Naive B cell (primary cell): ENCODE measurements around the gene LTBP1. TPM values are rescaled to one million over a fixed set of nuclear protein-coding genes. Genes with fewer than 3 reads are reported as not detected.
"Not testable (repeated sequence)": the region's sequence is repeated elsewhere in the genome, so short reads cannot be mapped to it uniquely, and the experiment has no call there.

ENCODE experiments used
- ATAC-seq, 2 donors: fragments of 150-1000 bp; cut with Tn5 transposase; 2 replicates each; pipeline ENCODE4 v1.10.0; 2021; ENCODE audit warnings: low read depth in 2 of 2, mild to moderate bottlenecking in 2 of 2, moderate library complexity in 2 of 2
- DNase-seq: peaks from one replicate; pipeline ENCODE4 v3.0.0; 2022
- H3K27ac Mint-ChIP-seq, 6 donors: one replicate each; pipeline ENCODE4 v1.8.0; 2020 to 2022; ENCODE audit warnings: mild to moderate bottlenecking in 6 of 6, mixed read lengths in 6 of 6, moderate library complexity in 5 of 6, inconsistent platforms in 2 of 6
- H3K27me3 Mint-ChIP-seq, 3 donors: one replicate each; pipeline ENCODE4 v1.8.0; 2021 to 2022; ENCODE audit warnings: mixed read lengths in 3 of 3, mild to moderate bottlenecking in 1 of 3
- H3K36me3 Mint-ChIP-seq, 2 donors: one replicate each; pipeline ENCODE4 v1.8.0; 2020 to 2022; ENCODE audit warnings: mixed read lengths in 2 of 2, inconsistent platforms in 1 of 2, mild to moderate bottlenecking in 1 of 2
- H3K4me1 Mint-ChIP-seq, 3 donors: one replicate each; pipeline ENCODE4 v1.8.0; 2020 to 2022; ENCODE audit warnings: mixed read lengths in 3 of 3, inconsistent platforms in 1 of 3, mild to moderate bottlenecking in 1 of 3, moderate library complexity in 1 of 3
- H3K4me3 Mint-ChIP-seq, 8 donors: one replicate each; pipeline ENCODE4 v1.8.0; 2020 to 2022; ENCODE audit warnings: mild to moderate bottlenecking in 8 of 8, mixed read lengths in 8 of 8, moderate library complexity in 8 of 8, inconsistent platforms in 2 of 8
- H3K9me3 Mint-ChIP-seq, 7 donors: one replicate each; pipeline ENCODE4 v1.8.0; 2020 to 2022; ENCODE audit warnings: mixed read lengths in 7 of 7, mild to moderate bottlenecking in 5 of 7, inconsistent platforms in 2 of 7, moderate library complexity in 1 of 7
- polyA plus RNA-seq, 6 donors: library from polyadenylated mRNA; unstranded; fragments of 300-500 nt; fragmentation: Illumina TruSeq; gene quantifications; one replicate each; pipeline ENCODE4 v1.2.3, GENCODE V29; 2021; ENCODE audit warnings: low read depth in 6 of 6

Gene LTBP1
- polyA plus RNA-seq, 6 donors from 2014 or later, result 0.43 to 2.0 (median 0.92) TPM; not detected in 1

DNA sequence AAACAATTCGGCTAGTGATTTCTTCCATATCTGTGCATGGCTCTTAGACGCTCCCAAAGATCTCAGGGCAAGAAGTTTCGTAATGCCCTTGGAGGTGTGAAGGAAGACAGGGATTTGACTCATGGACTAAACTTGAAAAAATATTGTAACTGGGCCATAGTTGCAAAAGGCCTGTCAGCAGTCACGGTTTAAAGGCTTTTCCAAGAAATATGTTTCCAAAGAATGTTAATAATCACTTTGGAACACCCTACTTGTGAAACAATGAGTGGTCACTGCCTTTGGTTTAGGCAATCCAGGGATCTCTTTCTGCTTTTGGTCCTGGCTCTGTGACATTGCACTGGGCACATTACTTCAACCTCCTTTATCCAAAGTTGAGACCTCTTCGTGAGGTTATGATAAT is 427.2 kb downstream of the LTBP1 start:
- ATAC-seq, result no peak
- H3K27me3 Mint-ChIP-seq, result no peaks in the 10 kb centered on the region
- H3K4me3 Mint-ChIP-seq, result no peak overlapping the region
- H3K36me3 Mint-ChIP-seq, result no peaks in the 10 kb centered on the region
- no peak overlapping the region for H3K27ac Mint-ChIP-seq
- no peak for DNase-seq
- H3K4me1 Mint-ChIP-seq, result peaks cover 0 to 4% (median 0%) of the 10 kb centered on the region in 3 donors
- H3K9me3 Mint-ChIP-seq, result no peaks in the 10 kb centered on the region

- Mint-ChIP-seq H3K9me3 (no peaks in the 10 kb centered on the region), H3K36me3 (no peaks in the 10 kb centered on the region), H3K27me3 (no peaks in the 10 kb centered on the region), H3K4me3 (no peak overlapping the region), H3K4me1 (peaks cover 0 to 13% (median 5%) of the 10 kb centered on the region in 3 donors), H3K27ac (no peak overlapping the region)
- DNase-seq (no peak), ATAC-seq (no peak)
These were observed 428.3 kb downstream of the LTBP1 start for GRCh38 chr2:33375054-33375453.

DNA sequence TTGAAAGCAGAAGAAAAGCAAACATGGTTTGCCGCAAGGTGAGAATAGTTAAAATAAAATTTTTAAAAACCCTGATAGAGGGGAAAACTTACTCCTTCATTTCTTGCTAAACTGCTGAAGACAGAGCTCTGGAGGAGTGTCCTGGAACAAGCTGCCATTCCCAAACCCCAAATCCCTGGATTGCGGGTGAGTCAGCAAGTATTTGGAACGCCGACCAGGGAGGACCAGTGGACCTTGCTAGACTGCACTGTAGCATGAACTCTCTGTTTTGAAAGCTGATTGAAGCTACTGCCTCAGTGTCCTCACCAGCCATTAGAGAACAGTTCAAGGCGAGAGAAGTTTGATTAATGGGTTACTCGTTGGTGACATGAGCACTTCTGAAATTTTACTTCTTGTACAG is 430.3 kb downstream of the LTBP1 start:
- no peak for ATAC-seq

DNA sequence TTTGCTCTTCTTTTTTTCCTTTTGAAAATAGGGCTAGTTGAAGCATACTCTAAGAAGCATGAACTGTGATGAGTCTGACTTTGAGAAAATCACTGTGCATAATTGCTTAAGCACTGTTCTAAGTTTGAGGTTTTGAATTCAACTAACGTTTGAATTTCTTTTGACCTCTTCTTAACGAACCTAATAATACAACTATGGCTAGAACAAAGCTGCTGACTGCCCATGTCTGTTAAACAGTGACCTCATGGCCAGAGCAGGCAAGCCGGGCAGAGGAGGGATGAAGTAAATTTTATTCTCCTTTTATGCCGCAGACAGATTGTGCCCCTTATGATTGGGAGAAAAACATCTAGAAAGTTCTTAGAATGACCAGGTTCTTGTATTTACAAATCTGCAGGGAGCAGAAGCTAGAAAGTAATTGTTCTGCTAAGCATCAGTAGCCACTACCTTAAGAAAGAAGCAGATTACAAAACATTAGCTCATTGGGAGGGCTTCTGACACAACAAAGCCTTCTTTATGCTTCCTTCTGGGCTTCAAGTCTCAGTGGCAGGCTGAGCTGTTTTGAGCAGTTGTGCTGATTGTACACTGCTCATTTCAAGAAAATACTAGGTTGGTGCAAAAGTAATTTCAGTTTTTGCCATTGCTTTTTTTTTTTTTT is 431.9 kb downstream of the LTBP1 start:
- peak overlapping the region in 1 of 6 donors; percentile 67 for H3K27ac Mint-ChIP-seq
- ATAC-seq (no peak), DNase-seq (no peak)
- no peaks in the 10 kb centered on the region for H3K27me3 Mint-ChIP-seq
- peaks cover 0 to 6% (median 5%) of the 10 kb centered on the region in 7 donors for H3K9me3 Mint-ChIP-seq
- no peak overlapping the region for H3K4me3 Mint-ChIP-seq
- peaks cover 14 to 34% (median 20%) of the 10 kb centered on the region in 3 donors for H3K4me1 Mint-ChIP-seq
- H3K36me3 Mint-ChIP-seq, result peaks cover 0 to 7% of the 10 kb centered on the region in 2 donors

More for the DNA sequence above, 430.3 kb downstream of the LTBP1 start:
- Mint-ChIP-seq H3K4me1 (peaks cover 14 to 26% (median 16%) of the 10 kb centered on the region in 3 donors), H3K36me3 (peaks cover 0 to under 1% of the 10 kb centered on the region in 2 donors), H3K4me3 (no peak overlapping the region), H3K27ac (no peak overlapping the region), H3K9me3 (peaks cover 0 to 5% (median 0%) of the 10 kb centered on the region in 7 donors), H3K27me3 (no peaks in the 10 kb centered on the region)
- DNase-seq, result no peak

DNA sequence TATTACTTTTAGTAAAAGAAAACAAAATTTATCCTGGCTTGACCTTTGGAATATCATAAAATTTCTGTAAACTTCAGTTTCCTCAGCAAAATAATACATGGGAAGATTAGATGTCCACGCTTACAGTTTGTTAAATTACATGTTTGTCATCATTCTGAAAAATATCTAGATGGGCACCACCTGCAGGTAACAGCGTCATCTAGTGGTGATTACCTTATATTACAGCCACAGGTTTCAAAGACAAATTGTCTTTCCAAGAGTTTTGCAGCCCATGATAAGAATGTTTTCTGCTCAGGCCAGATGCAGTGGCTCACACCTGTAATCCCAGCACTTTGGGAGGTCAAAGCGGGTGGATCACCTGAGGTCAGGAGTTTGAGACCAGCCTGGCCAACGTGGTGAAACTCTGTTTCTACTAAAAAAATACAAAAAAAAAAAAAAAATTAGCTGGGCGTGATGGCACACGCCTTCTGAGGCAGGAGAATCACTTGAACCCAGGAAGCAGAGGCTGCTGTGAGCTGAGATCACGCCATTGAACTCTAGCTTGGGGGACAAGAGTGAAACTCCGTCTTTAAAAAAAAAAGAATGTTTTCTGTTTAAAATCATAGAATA is 433.4 kb downstream of the LTBP1 start:
- Mint-ChIP-seq H3K27ac (peak overlapping the region in 1 of 6 donors; percentile 40), H3K4me3 (peak overlapping the region in 1 of 8 donors; percentile 37), H3K9me3 (peaks cover 0 to 6% (median 5%) of the 10 kb centered on the region in 7 donors), H3K4me1 (peaks cover 14 to 36% (median 20%) of the 10 kb centered on the region in 3 donors), H3K36me3 (peaks cover 0 to 7% of the 10 kb centered on the region in 2 donors), H3K27me3 (no peaks in the 10 kb centered on the region)
- DNase-seq (no peak), ATAC-seq (no peak)

DNA sequence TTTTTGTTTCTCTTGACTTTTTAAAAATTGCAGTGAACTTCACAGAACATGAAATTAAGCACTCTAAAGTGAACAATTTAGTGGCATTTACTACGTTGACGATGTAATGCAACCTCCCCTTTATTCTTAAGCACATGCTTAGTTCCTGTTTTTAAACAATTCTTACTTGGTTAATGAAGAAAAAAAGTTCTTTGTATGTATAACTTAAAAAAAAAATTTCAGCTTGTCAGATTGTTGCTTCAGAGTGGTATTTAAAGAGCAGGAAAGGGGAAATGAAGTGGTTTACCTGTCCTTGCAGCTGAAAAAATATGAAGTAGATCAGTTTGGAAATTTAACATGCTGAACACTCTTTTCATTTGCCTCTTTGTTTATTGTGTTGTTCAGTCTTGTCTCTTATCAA is 434.0 kb downstream of the LTBP1 start:
- no peaks in the 10 kb centered on the region for H3K27me3 Mint-ChIP-seq
- H3K4me1 Mint-ChIP-seq, result peaks cover 14 to 36% (median 20%) of the 10 kb centered on the region in 3 donors
- peak overlapping the region in 5 of 8 donors; percentile 6 to 75 (median 37) for H3K4me3 Mint-ChIP-seq
- H3K27ac Mint-ChIP-seq, result peak overlapping the region in 2 of 6 donors; percentile 40 to 61
- DNase-seq (peak; percentile 5), ATAC-seq (peak; percentile 41 to 64)
- peaks cover 0 to 7% of the 10 kb centered on the region in 2 donors for H3K36me3 Mint-ChIP-seq
- H3K9me3 Mint-ChIP-seq, result peaks cover 0 to 6% (median 5%) of the 10 kb centered on the region in 7 donors

DNA sequence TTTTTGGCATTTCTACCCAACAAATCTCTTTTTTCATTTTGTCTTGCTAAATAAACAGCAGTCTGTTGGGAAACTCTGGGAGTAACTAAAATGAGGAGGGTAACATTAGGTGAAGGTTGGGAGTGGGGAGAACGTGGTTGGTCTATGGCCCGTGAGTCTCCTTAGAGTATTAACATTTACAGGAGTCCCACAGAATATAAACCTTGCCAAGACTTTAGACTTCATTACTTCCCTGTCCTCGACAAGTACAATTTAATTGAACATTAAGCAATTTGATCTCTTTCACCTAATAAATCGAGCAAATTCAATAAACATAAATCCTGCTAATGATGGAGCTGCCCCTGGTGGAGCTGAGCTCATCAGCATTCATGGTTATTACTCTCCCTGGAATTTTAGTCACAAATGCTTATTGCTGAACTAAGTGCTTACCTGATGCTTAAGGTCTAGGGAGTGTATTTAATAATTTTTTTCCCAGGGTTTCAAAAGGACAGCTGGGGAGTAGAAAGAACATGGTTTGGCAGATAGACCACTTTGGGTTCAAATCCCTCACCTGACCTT is 434.6 kb downstream of the LTBP1 start:
- peaks cover 14 to 36% (median 20%) of the 10 kb centered on the region in 3 donors for H3K4me1 Mint-ChIP-seq
- DNase-seq, result no peak
- ATAC-seq, result no peak
- H3K27ac Mint-ChIP-seq, result peak overlapping the region in 1 of 6 donors; percentile 61
- no peaks in the 10 kb centered on the region for H3K27me3 Mint-ChIP-seq
- H3K9me3 Mint-ChIP-seq, result peaks cover 0 to 6% (median 5%) of the 10 kb centered on the region in 7 donors
- peaks cover 0 to 7% of the 10 kb centered on the region in 2 donors for H3K36me3 Mint-ChIP-seq
- H3K4me3 Mint-ChIP-seq, result peak overlapping the region in 2 of 8 donors; percentile 37 to 68

GRCh38 chr2:33383855-33384598 is 437.3 kb downstream of the LTBP1 start:
- Mint-ChIP-seq H3K36me3 (peaks cover 0 to 7% of the 10 kb centered on the region in 2 donors), H3K27ac (peak overlapping the region in 1 of 6 donors; percentile 28), H3K4me3 (no peak overlapping the region), H3K27me3 (peaks cover 0 to 9% (median 0%) of the 10 kb centered on the region in 3 donors), H3K4me1 (peaks cover 14 to 32% (median 20%) of the 10 kb centered on the region in 3 donors), H3K9me3 (peaks cover 0 to 6% (median 5%) of the 10 kb centered on the region in 7 donors)
- DNase-seq, result no peak
- no peak for ATAC-seq

DNA sequence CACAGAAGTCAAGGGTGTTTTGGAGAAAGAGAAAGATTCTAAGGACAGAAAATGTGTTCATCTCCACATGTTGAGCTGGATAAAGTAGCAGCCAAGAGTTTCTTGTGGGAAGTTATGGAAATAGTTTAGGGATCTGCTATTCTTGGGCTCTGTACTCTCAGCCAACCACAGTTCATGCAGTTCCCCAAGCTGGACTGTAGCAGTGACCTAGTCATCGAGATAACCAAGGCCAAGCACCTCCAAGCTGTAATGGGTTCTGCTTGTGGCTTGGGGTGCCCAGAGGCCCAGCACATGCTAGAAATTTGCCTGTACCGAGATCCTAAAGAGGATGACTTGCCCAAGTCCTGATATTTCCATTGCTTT is 437.8 kb downstream of the LTBP1 start:
- Mint-ChIP-seq H3K27me3 (peaks cover 0 to 9% (median 0%) of the 10 kb centered on the region in 3 donors), H3K27ac (no peak overlapping the region), H3K36me3 (peaks cover 0 to 7% of the 10 kb centered on the region in 2 donors), H3K4me3 (no peak overlapping the region), H3K9me3 (peaks cover 0 to 6% (median 5%) of the 10 kb centered on the region in 7 donors), H3K4me1 (peaks cover 14 to 27% (median 16%) of the 10 kb centered on the region in 3 donors)
- DNase-seq (no peak), ATAC-seq (no peak)

DNA sequence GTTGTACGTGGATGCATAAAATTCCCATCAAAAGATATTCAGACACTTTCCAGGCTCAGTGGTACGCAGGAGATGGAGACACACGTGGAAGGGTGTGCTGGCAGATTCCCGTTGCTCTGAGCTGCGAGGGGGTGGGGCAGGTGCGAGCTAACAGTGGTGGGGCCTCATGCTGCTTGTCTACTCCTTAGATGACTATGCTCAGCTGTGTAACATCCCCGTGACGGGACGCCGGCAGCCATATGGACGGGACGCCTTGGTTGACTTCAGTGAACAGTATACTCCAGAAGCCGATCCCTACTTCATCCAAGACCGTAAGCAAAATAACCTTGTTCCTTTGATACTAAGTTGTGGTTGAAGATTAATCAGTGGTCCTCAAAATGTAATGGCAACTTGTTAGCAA is 442.2 kb downstream of the LTBP1 start:
- Mint-ChIP-seq H3K4me3 (no peak overlapping the region), H3K27me3 (peaks cover 0 to 9% (median 0%) of the 10 kb centered on the region in 3 donors), H3K27ac (no peak overlapping the region), H3K36me3 (no peaks in the 10 kb centered on the region), H3K4me1 (peaks cover 0 to 11% (median 0%) of the 10 kb centered on the region in 3 donors), H3K9me3 (no peaks in the 10 kb centered on the region)
- DNase-seq (no peak), ATAC-seq (no peak)

GRCh38 chr2:33389695-33390094 is 442.9 kb downstream of the LTBP1 start:
- not testable (repeated sequence) for H3K9me3 Mint-ChIP-seq, ATAC-seq, H3K4me3 Mint-ChIP-seq, H3K27ac Mint-ChIP-seq, H3K27me3 Mint-ChIP-seq, H3K36me3 Mint-ChIP-seq, DNase-seq, H3K4me1 Mint-ChIP-seq

- Mint-ChIP-seq H3K9me3 (no peaks in the 10 kb centered on the region), H3K27ac (no peak overlapping the region), H3K4me1 (peaks cover 0 to 11% (median 0%) of the 10 kb centered on the region in 3 donors), H3K27me3 (peaks cover 0 to 9% (median 0%) of the 10 kb centered on the region in 3 donors), H3K4me3 (peak overlapping the region in 1 of 8 donors; percentile 25), H3K36me3 (no peaks in the 10 kb centered on the region)
- DNase-seq, result no peak
- no peak for ATAC-seq
These were observed 444.9 kb downstream of the LTBP1 start for GRCh38 chr2:33391529-33392255.
